GM12865 (cell line): Measurements from ENCODE around the gene MIAT.

Experiments used
- DNase-seq: peaks from one replicate; pipeline ENCODE4 v3.0.0; 2010; ENCODE audit warnings: low read depth
- H3K4me3 ChIP-seq: 2 replicates; pipeline ENCODE4 v1.5.1; 2011; ENCODE audit warnings: mild to moderate bottlenecking, low read depth, low read length, control low read depth
- CTCF ChIP-seq: IDR thresholded peaks from 2 replicates; pipeline ENCODE4 v1.5.1; 2011; ENCODE audit warnings: low read length, control low read depth, low read depth, inconsistent platforms; ENCODE audit not compliant: insufficient read depth; ENCODE audit errors: missing control alignments

MIAT gene

GRCh38 chr22:26725012-26725676 is 67.8 kb downstream of the MIAT start:
- no peak for DNase-seq
- no peak overlapping the region for H3K4me3 ChIP-seq
- TF ChIP-seq CTCF: no peak
